GM21390 (cell line): ENCODE results near the gene RFX2.

ENCODE experiments used
- ATAC-seq: cut with Tn5 transposase; IDR thresholded peaks from one replicate; pipeline ENCODE4 v1.9.1; 2021; ENCODE audit not compliant: unreplicated experiment

Gene RFX2

GRCh38 chr19:6061376-6062130 is 48.7 kb downstream of the RFX2 start:
- ATAC-seq = no peak

GRCh38 chr19:6060600-6061375 is 49.5 kb downstream of the RFX2 start:
- no peak for ATAC-seq

GRCh38 chr19:6059988-6060599 is 50.2 kb downstream of the RFX2 start:
- no peak for ATAC-seq

DNA sequence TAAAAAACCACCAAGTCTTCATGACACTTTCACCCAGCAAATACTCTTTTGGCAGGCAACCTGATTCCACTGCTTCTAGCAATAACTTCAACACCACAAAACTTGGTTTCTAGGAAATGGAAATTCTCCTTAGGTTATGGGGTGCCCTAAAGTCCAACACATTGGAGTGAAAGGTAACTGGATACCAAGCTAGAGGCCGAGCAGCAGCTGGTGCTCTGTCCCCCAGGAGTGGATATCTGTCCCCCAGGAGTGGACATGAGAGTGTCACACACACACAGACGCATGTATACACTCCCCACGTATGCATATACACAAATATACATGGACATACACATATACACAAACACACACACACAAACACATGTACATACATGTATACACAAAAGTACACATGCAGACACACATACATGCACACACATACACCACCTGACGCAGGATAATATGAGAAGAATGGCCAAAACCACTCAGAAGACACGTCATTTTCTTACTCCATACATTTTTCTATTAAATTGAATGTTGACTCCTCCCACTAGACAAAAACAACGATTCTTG is 50.8 kb downstream of the RFX2 start:
- ATAC-seq = no peak

GRCh38 chr19:6058518-6059201 is 51.6 kb downstream of the RFX2 start:
- ATAC-seq = no peak

- ATAC-seq = no peak
These were observed 52.4 kb downstream of the RFX2 start for GRCh38 chr19:6057651-6058517.

GRCh38 chr19:6056801-6057650 is 53.3 kb downstream of the RFX2 start:
- ATAC-seq = no peak

GRCh38 chr19:6056282-6056741 is 54.0 kb downstream of the RFX2 start:
- no peak for ATAC-seq

DNA sequence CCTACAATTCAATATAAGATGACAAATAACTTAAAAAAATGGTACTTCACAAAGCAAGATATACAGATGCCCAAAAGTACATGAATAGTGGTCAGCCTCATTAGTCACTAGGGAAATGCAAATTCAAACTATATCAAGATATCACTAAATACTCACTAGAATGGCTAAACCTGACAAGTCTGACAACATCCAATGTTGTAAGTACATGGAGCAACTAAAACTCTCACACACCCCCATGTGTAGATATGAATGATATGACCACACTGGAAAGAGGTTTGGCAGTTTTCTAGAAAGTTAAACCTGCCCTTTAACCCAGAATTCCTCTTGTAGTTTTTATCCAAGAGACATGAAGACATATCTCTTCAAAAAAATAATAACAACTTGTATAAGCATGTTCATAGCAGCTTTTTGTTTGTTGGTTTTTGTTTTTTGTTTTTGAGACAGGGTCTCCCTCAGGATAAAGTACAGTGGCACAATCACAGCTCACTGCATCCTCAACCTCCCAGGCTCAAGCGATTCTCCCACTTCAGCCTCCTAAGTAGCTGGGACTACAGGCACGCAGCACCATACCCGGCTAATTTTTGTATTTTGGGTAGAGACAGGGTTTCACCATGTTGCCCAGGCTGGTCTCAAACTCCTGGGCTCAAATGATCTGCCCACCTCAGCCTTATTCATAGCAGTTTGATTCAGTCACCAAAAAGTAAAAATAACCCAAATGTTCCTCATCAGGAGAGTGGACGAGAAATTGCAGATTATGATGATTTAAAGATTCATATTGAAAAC is 55.1 kb downstream of the RFX2 start:
- no peak for ATAC-seq

- no peak for ATAC-seq
These were observed 61.4 kb downstream of the RFX2 start for GRCh38 chr19:6048793-6049405.

- ATAC-seq = no peak
These were observed 62.0 kb downstream of the RFX2 start for GRCh38 chr19:6048348-6048747.

DNA sequence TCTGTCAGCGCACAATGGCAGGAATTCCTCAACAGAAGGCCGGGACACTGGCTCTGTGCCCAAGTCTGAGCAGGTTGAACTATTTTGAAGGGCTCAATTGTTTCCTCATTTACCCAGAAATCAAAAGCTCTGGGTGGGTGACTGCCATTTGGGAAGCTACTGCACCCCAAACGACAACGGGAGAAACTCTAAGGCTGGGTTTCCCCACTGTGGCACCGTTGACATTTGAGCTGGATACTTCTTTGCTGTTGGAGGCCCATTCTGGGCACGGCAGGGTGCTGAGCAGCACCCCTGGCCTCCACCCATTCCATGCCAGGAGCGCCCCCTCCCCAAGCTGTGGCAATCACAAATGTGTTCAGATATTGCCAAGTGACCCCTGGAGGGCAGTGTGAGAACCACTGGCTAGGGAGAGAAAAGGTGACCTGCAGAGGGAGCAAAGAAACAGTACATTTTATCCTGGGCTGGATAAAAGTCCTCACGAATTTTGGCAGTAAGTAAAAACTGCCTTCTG is 62.5 kb downstream of the RFX2 start:
- no peak for ATAC-seq

GRCh38 chr19:6047256-6047655 is 63.0 kb downstream of the RFX2 start:
- no peak for ATAC-seq

DNA sequence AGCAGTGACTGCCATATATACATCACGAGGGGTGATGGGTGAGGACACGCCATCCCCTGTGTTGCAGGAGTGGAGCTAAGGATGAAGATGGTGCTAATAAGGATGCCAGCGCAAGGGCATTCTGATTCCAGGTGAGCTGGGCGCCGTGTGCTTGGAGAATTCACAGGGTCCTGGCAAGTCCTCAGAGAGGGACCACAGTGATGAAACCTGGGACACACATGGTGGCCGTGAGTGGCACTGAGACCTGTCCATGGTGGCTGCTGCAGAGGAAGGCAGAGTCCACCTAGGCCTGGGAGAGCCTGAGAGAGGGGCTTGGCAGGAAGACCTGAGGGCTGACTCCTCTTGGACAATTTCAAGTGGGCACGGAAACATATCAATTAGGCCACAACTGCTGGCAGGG is 65.2 kb downstream of the RFX2 start:
- ATAC-seq = no peak

DNA sequence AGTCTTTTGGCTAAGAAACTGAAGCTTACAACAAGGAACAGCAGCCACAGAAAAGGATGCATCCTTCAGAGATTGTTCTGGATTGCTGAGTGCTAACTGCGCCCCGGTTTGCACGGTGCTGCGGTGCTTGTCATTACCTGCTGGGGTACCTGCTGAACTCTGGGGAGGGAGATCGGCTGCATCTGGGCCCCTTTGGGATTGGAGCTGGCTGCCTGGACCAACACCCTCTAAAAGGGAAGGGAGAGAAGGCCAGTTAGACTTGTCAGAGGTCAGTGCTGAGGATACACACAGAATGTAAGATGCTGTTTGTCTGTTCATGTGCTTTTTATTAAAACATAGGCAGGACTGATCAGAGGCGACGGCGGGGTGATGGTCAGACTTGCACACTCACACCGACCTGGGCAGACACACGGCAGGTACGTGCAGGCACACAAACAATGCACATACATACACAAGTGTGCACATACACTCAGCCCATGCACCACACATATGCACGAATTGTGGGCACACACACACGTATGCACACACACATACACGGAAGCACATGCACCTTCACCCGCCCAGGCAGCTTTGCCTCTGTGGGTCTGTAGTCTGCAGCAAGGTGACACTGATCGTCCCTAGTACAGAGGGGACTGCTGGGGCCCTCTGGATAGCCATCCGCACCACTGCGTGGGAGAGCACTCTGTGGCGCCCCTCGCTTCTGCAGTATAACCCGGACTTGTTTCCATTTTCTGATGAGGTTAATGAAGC is 66.1 kb downstream of the RFX2 start:
- ATAC-seq = no peak

DNA sequence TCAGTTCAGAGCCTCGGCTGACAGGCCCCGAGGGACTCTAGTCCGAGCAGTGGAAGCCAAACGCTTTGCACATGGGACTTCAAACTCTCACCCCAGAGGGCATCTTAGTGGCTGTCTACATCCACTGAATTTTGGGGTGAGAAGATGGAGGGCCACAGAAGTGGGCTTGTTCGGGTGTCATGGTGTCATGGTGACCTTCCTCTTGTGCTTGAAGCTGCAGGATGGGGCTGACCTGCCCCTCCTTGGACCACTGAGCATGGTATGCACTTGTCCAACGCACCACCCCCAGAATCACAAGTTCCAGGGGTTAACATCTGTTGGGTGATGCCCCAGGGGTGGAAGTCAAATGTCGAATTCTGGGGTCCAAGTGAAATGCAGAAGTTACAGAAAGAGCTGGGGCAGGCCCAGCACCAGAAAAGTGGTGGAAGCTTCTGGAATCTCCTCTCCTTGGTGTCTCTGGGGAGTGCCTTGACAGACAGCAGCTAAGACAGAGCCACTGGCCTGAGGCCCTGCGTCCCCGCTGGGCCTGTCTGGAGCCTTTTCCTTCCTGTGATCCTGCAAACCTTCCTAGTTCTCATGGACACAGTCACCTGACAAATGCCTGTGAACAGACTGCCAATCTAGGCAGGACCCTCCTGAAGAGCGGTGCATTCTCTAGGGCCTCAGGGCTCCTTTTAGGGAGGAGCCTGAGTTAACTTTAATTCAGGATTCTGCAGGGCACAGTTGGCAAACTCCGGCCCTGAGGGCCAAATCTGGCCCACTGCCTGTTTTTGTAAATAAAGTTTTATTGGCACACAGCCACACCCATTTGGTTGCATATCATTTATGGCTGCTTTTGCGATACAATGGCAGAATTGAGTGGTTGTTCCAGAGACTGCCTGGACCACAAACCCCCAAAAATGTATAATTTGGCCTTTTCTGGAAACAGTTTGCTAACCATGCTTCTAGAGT is 67.2 kb downstream of the RFX2 start:
- no peak for ATAC-seq
